T1000 (cell line): ENCODE measurements around the gene MED31.
"Not testable (repeated sequence)": the region's sequence is repeated elsewhere in the genome, so short reads cannot be mapped to it uniquely, and the experiment has no call there.

Experiments
- DNase-seq: peaks from one replicate; lab custom pipeline; 2025; ENCODE audit warnings: mixed read lengths; lab: John Stamatoyannopoulos, UW

MED31 gene

GRCh38 chr17:6626616-6627015 is 24.8 kb downstream of the MED31 start:
- DNase-seq = no peak

GRCh38 chr17:6623941-6624340 is 27.5 kb downstream of the MED31 start:
- no peak for DNase-seq

- no peak for DNase-seq
Measured at GRCh38 chr17:6611231-6611630, 40.2 kb downstream of the MED31 start.

- DNase-seq = no peak
Measured at GRCh38 chr17:6610011-6610410, 41.4 kb downstream of the MED31 start.

- no peak for DNase-seq
Measured at GRCh38 chr17:6608321-6608720, 43.1 kb downstream of the MED31 start.

GRCh38 chr17:6605142-6605541 is 46.3 kb downstream of the MED31 start:
- no peak for DNase-seq

- no peak for DNase-seq
Measured at GRCh38 chr17:6603744-6604325, 47.6 kb downstream of the MED31 start.

- no peak for DNase-seq
Measured at GRCh38 chr17:6602141-6602540, 49.3 kb downstream of the MED31 start.

- DNase-seq = no peak
Measured at GRCh38 chr17:6599364-6599763, 52.0 kb downstream of the MED31 start.

- DNase-seq = no peak
Measured at GRCh38 chr17:6597727-6598126, 53.7 kb downstream of the MED31 start.

- DNase-seq = no peak
Measured at GRCh38 chr17:6596941-6597340, 54.5 kb downstream of the MED31 start.

- no peak for DNase-seq
Measured at GRCh38 chr17:6596511-6596910, 54.9 kb downstream of the MED31 start.

- DNase-seq = no peak
Measured at GRCh38 chr17:6596081-6596480, 55.3 kb downstream of the MED31 start.

- DNase-seq = not testable (repeated sequence)
Measured at GRCh38 chr17:6593371-6593770, 58.0 kb downstream of the MED31 start.
